Trophoblast cell (in vitro differentiated cells and primary cell): ENCODE results near the gene GLA.

Source experiments
- DNase-seq, 2 donors: peaks; one replicate each; pipeline ENCODE4 v3.0.0-alpha.2; 2016
- H2AFZ ChIP-seq: 2 replicates; pipeline ENCODE4 v1.6.1; 2013; ENCODE audit warnings: low read length, moderate library complexity, mild to moderate bottlenecking; ENCODE audit not compliant: insufficient read depth, poor library complexity
- H2AK5ac ChIP-seq: 2 replicates; pipeline ENCODE4 v1.6.1; 2013; ENCODE audit warnings: mild to moderate bottlenecking, low read length
- H2BK120ac ChIP-seq: 2 replicates; pipeline ENCODE4 v1.6.1; 2013; ENCODE audit warnings: low read length, mild to moderate bottlenecking, moderate library complexity; ENCODE audit not compliant: insufficient read depth, poor library complexity
- H2BK12ac ChIP-seq: 2 replicates; pipeline ENCODE4 v1.6.1; 2013; ENCODE audit warnings: mild to moderate bottlenecking, low read length, moderate library complexity
- H2BK5ac ChIP-seq: 2 replicates; pipeline ENCODE4 v1.6.1; 2013; ENCODE audit warnings: low read length, low read depth, moderate library complexity, mild to moderate bottlenecking; ENCODE audit not compliant: poor library complexity
- H3K14ac ChIP-seq: 2 replicates; pipeline ENCODE4 v1.6.1; 2013; ENCODE audit warnings: mild to moderate bottlenecking, low read length
- H3K18ac ChIP-seq: 2 replicates; pipeline ENCODE4 v1.6.1; 2013; ENCODE audit warnings: mild to moderate bottlenecking, low read length
- H3K23ac ChIP-seq: 2 replicates; pipeline ENCODE4 v1.6.1; 2013; ENCODE audit warnings: low read length
- H3K27ac ChIP-seq: 2 replicates; pipeline ENCODE4 v1.5.1; 2013; ENCODE audit warnings: low read depth, mild to moderate bottlenecking, inconsistent platforms, low read length, moderate library complexity
- H3K27me3 ChIP-seq: 2 replicates; pipeline ENCODE4 v1.6.1; 2013; ENCODE audit warnings: inconsistent platforms, mild to moderate bottlenecking, low read length, moderate library complexity; ENCODE audit not compliant: insufficient read depth
- H3K36me3 ChIP-seq, 2 experiments: 1 replicate in 1 of 2; 2 replicates in 1 of 2; pipeline ENCODE4 v1.6.1; 2013; ENCODE audit warnings: low read length in 2 of 2, mild to moderate bottlenecking in 2 of 2, moderate library complexity in 1 of 2; ENCODE audit not compliant: insufficient read depth in 2 of 2, control insufficient read depth in 1 of 2
- H3K4ac ChIP-seq: 2 replicates; pipeline ENCODE4 v1.6.1; 2013; ENCODE audit warnings: low read depth, mild to moderate bottlenecking, low read length, moderate library complexity
- H3K4me1 ChIP-seq, 2 experiments: 1 replicate in 1 of 2; 2 replicates in 1 of 2; pipeline ENCODE4 v1.6.1; 2013; ENCODE audit warnings: low read length in 2 of 2, mild to moderate bottlenecking in 2 of 2, moderate library complexity in 1 of 2; ENCODE audit not compliant: insufficient read depth in 2 of 2, control insufficient read depth in 1 of 2
- H3K4me2 ChIP-seq: 2 replicates; pipeline ENCODE4 v1.6.1; 2013; ENCODE audit warnings: inconsistent platforms, mild to moderate bottlenecking, low read length, moderate library complexity
- H3K4me3 ChIP-seq: 2 replicates; pipeline ENCODE4 v1.5.1; 2013; ENCODE audit warnings: mild to moderate bottlenecking, low read depth, low read length, inconsistent platforms
- H3K79me1 ChIP-seq: one replicate; pipeline ENCODE4 v1.6.1; 2013; ENCODE audit warnings: low read length
- H3K79me2 ChIP-seq: 2 replicates; pipeline ENCODE4 v1.6.1; 2013; ENCODE audit warnings: low read length, mild to moderate bottlenecking; ENCODE audit not compliant: control insufficient read depth, insufficient read depth, poor library complexity
- H3K9ac ChIP-seq: 2 replicates; pipeline ENCODE4 v1.6.1; 2013; ENCODE audit warnings: mild to moderate bottlenecking, low read length
- H3K9me3 ChIP-seq: 2 replicates; pipeline ENCODE4 v1.6.1; 2013; ENCODE audit warnings: low read depth, mild to moderate bottlenecking, control low read depth, inconsistent platforms, low read length; ENCODE audit not compliant: insufficient read depth
- H4K12ac ChIP-seq: 2 replicates; pipeline ENCODE4 v1.6.1; 2013; ENCODE audit warnings: low read depth, mild to moderate bottlenecking, low read length, moderate library complexity
- H4K8ac ChIP-seq: 2 replicates; pipeline ENCODE4 v1.6.1; 2013; ENCODE audit warnings: low read depth, mild to moderate bottlenecking, low read length, moderate library complexity
- H4K91ac ChIP-seq: one replicate; pipeline ENCODE4 v1.6.1; 2013; ENCODE audit warnings: low read depth, mild to moderate bottlenecking, low read length, moderate library complexity
- WGBS: extraction: QIAGEN DNeasy Blood & Tissue Kit; methylation state at CpG from one replicate; pipeline ENCODE4 v1.1.7; 2013; ENCODE audit warnings: missing lambda C conversion rate; ENCODE audit not compliant: insufficient read length, insufficient coverage; ENCODE audit errors: extremely low coverage; 5-methylcytosine and 5-hydroxymethylcytosine counted together

The GLA gene

DNA sequence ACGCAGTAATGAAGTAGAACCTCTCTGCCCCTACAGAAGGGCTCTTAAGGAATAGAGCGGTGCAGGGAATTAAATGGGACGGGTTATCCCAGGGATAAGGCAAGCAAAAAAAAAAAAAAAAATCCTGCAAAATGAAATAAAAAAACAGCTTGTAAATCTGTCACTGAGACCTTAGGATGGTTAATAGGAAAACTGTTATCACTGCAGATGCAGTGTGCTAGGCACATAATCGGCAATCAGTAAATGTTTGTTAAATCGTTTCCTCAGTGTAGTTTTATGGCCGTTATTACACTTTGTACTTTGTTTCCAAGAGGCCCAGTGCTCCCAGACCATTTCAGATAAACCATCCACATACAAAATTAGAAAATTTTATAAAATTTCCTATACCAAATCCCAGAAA lies 1.3 kb upstream of the GLA start:
- Histone ChIP-seq H3K9me3 (no peaks in the 10 kb centered on the region), H2BK12ac (no peak overlapping the region), H3K23ac (no peak overlapping the region), H3K27me3 (no peaks in the 10 kb centered on the region), H4K8ac (no peak overlapping the region), H3K79me2 (peaks cover 4% of the 10 kb centered on the region), H3K4ac (no peak overlapping the region), H3K36me3 (peaks cover 10 to 14% of the 10 kb centered on the region in 2 experiments), H3K79me1 (peaks cover 2% of the 10 kb centered on the region), H4K12ac (no peak overlapping the region), H2BK120ac (no peak overlapping the region), H3K4me3 (no peak overlapping the region), H2AK5ac (no peak overlapping the region), H2AFZ (no peak overlapping the region), H3K27ac (no peak overlapping the region), H3K9ac (no peak overlapping the region), H4K91ac (no peak overlapping the region), H3K4me1 (no peaks in the 10 kb centered on the region), H3K4me2 (peak overlapping the region; percentile 57), H3K18ac (no peak overlapping the region), H3K14ac (no peak overlapping the region), H2BK5ac (no peak overlapping the region)
- WGBS, result no CpG with 5 or more reads among the region's 6 CpGs
- peak in 1 of 2 donors; percentile 17 for DNase-seq

GRCh38 chrX:101408532-101408841 lies 762 bp upstream of the GLA start:
- H3K4ac ChIP-seq, result peak overlapping the region; percentile 46
- peak overlapping the region; percentile 85 for H3K27ac ChIP-seq
- H2BK5ac ChIP-seq, result peak overlapping the region; percentile 73
- no peaks in the 10 kb centered on the region for H3K4me1 ChIP-seq
- no CpG with 5 or more reads among the region's 8 CpGs for WGBS
- H3K36me3 ChIP-seq, result peaks cover 10 to 17% of the 10 kb centered on the region in 2 experiments
- DNase-seq, result peak in 1 of 2 donors; percentile 43
- no peaks in the 10 kb centered on the region for H3K27me3 ChIP-seq
- no peak overlapping the region for H2BK12ac ChIP-seq
- H3K4me3 ChIP-seq, result peak overlapping the region; percentile 78
- no peak overlapping the region for H2AFZ ChIP-seq
- peak overlapping the region; percentile 69 for H4K91ac ChIP-seq
- H4K8ac ChIP-seq, result peak overlapping the region; percentile 60
- H3K9ac ChIP-seq, result peak overlapping the region; percentile 76
- H3K14ac ChIP-seq, result peak overlapping the region; percentile 79
- peak overlapping the region; percentile 40 for H3K4me2 ChIP-seq
- peak overlapping the region; percentile 19 for H3K18ac ChIP-seq
- peak overlapping the region; percentile 77 for H4K12ac ChIP-seq
- peaks cover 4% of the 10 kb centered on the region for H3K79me2 ChIP-seq
- peak overlapping the region; percentile 27 for H2BK120ac ChIP-seq
- H3K79me1 ChIP-seq, result peaks cover 2% of the 10 kb centered on the region
- H2AK5ac ChIP-seq, result no peak overlapping the region
- no peak overlapping the region for H3K23ac ChIP-seq
- no peaks in the 10 kb centered on the region for H3K9me3 ChIP-seq

GRCh38 chrX:101407167-101407747 lies 468 bp downstream of the GLA start:
- Histone ChIP-seq H2BK12ac (no peak overlapping the region), H4K8ac (peak overlapping the region; percentile 7), H3K79me2 (peaks cover 4% of the 10 kb centered on the region), H2BK5ac (peak overlapping the region; percentile 46), H3K9ac (peak overlapping the region; percentile 90), H3K14ac (no peak overlapping the region), H2AFZ (peak overlapping the region; percentile 35), H2AK5ac (no peak overlapping the region), H3K23ac (no peak overlapping the region), H3K4me1 (no peaks in the 10 kb centered on the region), H4K12ac (peak overlapping the region; percentile 18), H3K27ac (peak overlapping the region; percentile 70), H4K91ac (peak overlapping the region; percentile 13), H3K9me3 (no peaks in the 10 kb centered on the region), H2BK120ac (no peak overlapping the region), H3K4me2 (peak overlapping the region; percentile 93), H3K79me1 (peaks cover 2% of the 10 kb centered on the region), H3K4me3 (peak overlapping the region; percentile 88), H3K27me3 (no peaks in the 10 kb centered on the region), H3K4ac (no peak overlapping the region), H3K18ac (no peak overlapping the region), H3K36me3 (peaks cover 7 to 9% of the 10 kb centered on the region in 2 experiments)
- no peak for DNase-seq
- no CpG with 5 or more reads among the region's 15 CpGs for WGBS

DNA sequence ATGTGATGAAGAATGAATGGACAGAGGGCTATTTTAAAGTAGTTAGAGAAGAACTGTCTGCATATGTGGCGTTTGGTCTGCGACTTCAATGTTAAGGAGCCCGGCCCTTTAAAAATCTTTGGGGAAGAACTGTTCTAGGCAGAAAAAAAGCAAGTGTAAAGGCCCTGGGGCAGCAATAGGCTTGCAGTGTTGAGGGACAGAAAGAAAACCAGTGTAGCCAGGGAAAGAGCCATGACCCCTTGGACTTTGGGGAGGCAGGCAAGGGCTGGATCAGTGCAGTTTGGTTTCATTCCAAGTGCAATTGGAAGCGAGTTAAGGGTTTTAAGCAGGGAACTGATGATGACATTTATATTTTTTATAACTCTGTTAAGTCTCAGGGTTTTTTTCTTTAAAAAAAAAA lies 7.9 kb downstream of the GLA start:
- Histone ChIP-seq H2BK5ac (no peak overlapping the region), H4K12ac (no peak overlapping the region), H3K79me2 (no peaks in the 10 kb centered on the region), H3K27ac (no peak overlapping the region), H3K4me3 (no peak overlapping the region), H3K18ac (no peak overlapping the region), H2AFZ (no peak overlapping the region), H2AK5ac (no peak overlapping the region), H3K4me2 (no peak overlapping the region), H3K4ac (no peak overlapping the region), H3K9me3 (no peaks in the 10 kb centered on the region), H3K27me3 (no peaks in the 10 kb centered on the region), H3K9ac (no peak overlapping the region), H3K4me1 (no peaks in the 10 kb centered on the region), H3K23ac (no peak overlapping the region), H2BK120ac (no peak overlapping the region), H3K14ac (no peak overlapping the region), H2BK12ac (no peak overlapping the region), H3K36me3 (peaks cover 1 to 7% of the 10 kb centered on the region in 2 experiments), H3K79me1 (no peaks in the 10 kb centered on the region), H4K8ac (no peak overlapping the region), H4K91ac (no peak overlapping the region)
- WGBS, result no CpG with 5 or more reads among the region's 4 CpGs
- no peak for DNase-seq
